GM19467 (cell line): ENCODE results near the gene RNLS.
"Not testable (repeated sequence)": the region's sequence is repeated elsewhere in the genome, so short reads cannot be mapped to it uniquely, and the experiment has no call there.

Experiments used
- ATAC-seq: cut with Tn5 transposase; IDR thresholded peaks from one replicate; pipeline ENCODE4 v1.9.1; 2021; ENCODE audit warnings: mild to moderate bottlenecking, moderate library complexity; ENCODE audit not compliant: unreplicated experiment

Gene RNLS

GRCh38 chr10:88312855-88313254, 270.3 kb downstream of the RNLS start:
- ATAC-seq = no peak

GRCh38 chr10:88311264-88311663, 271.9 kb downstream of the RNLS start:
- ATAC-seq = no peak

- ATAC-seq = no peak
Measured at GRCh38 chr10:88309365-88309764, 273.8 kb downstream of the RNLS start.

GRCh38 chr10:88308361-88308760, 274.8 kb downstream of the RNLS start:
- not testable (repeated sequence) for ATAC-seq

- ATAC-seq = no peak
Measured at GRCh38 chr10:88299787-88300186, 283.3 kb downstream of the RNLS start.

- no peak for ATAC-seq
Measured at GRCh38 chr10:88297103-88297502, 286.0 kb downstream of the RNLS start.

- no peak for ATAC-seq
Measured at GRCh38 chr10:88293651-88294230, 289.4 kb downstream of the RNLS start.

GRCh38 chr10:88293073-88293472, 290.0 kb downstream of the RNLS start:
- no peak for ATAC-seq

- ATAC-seq = no peak
Measured at GRCh38 chr10:88292185-88292514, 291.0 kb downstream of the RNLS start.

GRCh38 chr10:88291289-88292184, 291.6 kb downstream of the RNLS start:
- ATAC-seq = no peak

- no peak for ATAC-seq
Measured at GRCh38 chr10:88289342-88289741, 293.8 kb downstream of the RNLS start.

GRCh38 chr10:88288320-88289059, 294.6 kb downstream of the RNLS start:
- ATAC-seq = no peak

- no peak for ATAC-seq
Measured at GRCh38 chr10:88286030-88286429, 297.1 kb downstream of the RNLS start.

GRCh38 chr10:88281592-88282347, 301.3 kb downstream of the RNLS start:
- ATAC-seq = peak; percentile 47

GRCh38 chr10:88280518-88280917, 302.6 kb downstream of the RNLS start:
- ATAC-seq = no peak

- ATAC-seq = no peak
Measured at GRCh38 chr10:88278912-88279311, 304.2 kb downstream of the RNLS start.

- ATAC-seq = not testable (repeated sequence)
Measured at GRCh38 chr10:88276945-88277344, 306.2 kb downstream of the RNLS start.

GRCh38 chr10:88274286-88274685, 308.8 kb downstream of the RNLS start:
- no peak for ATAC-seq

GRCh38 chr10:88273567-88273966, 309.6 kb downstream of the RNLS start:
- no peak for ATAC-seq

GRCh38 chr10:88271761-88272543, 311.2 kb downstream of the RNLS start:
- ATAC-seq = peak; percentile 16
